ENCODE measurements around the gene TGFBR3.
"Not testable (repeated sequence)": the region's sequence is repeated elsewhere in the genome, so short reads cannot be mapped to it uniquely, and the experiment has no call there.

DNA sequence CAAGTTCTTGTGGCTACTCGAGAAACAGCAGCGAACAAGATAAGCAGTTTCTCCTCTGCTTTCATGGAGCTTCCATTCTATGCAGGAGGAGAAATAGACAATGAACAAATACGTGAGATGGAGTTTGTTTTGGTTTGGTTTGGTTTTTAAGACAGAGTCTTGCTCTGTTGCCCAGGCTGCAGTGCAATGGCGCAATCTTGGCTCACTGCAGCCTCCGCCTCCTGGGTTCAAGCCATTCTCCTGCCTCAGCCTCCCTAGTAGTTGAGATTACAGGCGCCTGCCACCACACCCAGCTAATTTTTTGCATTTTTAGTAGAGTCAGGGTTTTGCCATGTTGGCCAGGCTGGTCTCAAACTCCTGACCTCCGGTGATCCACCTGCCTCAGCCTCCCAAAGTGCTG is 51.4 kb downstream of the TGFBR3 start:
- TF ChIP-seq, protein P1, sequence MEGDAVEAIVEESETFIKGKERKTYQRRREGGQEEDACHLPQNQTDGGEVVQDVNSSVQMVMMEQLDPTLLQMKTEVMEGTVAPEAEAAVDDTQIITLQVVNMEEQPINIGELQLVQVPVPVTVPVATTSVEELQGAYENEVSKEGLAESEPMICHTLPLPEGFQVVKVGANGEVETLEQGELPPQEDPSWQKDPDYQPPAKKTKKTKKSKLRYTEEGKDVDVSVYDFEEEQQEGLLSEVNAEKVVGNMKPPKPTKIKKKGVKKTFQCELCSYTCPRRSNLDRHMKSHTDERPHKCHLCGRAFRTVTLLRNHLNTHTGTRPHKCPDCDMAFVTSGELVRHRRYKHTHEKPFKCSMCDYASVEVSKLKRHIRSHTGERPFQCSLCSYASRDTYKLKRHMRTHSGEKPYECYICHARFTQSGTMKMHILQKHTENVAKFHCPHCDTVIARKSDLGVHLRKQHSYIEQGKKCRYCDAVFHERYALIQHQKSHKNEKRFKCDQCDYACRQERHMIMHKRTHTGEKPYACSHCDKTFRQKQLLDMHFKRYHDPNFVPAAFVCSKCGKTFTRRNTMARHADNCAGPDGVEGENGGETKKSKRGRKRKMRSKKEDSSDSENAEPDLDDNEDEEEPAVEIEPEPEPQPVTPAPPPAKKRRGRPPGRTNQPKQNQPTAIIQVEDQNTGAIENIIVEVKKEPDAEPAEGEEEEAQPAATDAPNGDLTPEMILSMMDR (conservative IDR thresholded peaks at IDR 0.05; ENCODE audit: low read depth, low read length), result not testable (repeated sequence)
- not testable (repeated sequence) for TF ChIP-seq EZH2 (IDR thresholded peaks at IDR 0.05; ENCODE audit: borderline replicate concordance, low read depth, low read length, poor library complexity, severe bottlenecking)

All from A673 (cell line).